ENCODE results near the gene FBXO21.

DNA sequence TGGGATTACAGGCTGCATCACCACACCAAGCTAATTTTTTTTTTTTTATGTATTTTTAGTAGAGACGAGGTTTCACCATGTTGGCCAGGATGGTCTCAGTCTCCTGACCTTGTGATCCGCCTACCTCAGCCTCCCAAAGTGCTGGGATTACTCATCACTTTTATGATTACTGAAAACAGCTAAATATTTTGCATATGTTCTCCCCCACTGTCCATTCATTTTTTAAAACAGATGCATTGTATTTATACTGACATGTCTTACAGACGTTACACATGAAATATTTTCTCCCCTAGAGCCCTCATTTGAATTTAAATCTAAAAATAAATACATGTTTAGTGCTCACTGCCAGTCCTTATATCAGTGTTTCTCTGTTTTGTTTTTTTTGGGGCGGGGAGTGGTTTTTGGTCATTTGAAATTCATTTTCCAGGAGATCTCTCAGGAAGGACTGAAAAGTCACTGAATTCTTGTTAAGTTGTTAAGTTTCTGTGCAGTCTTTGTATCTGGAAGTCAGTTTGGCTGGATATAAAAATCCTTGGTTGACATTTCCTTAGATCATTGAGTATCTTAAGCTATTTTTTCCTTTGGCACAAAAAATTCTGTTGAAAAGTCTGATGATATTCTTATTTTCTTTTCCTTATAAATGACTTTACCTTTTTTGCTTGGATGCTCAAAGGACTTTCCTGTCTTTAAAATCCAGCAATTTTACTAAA is 9.4 kb downstream of the FBXO21 start:
- TF ChIP-seq EZH2phosphoT487 (IDR thresholded peaks at IDR 0.05; ENCODE audit: insufficient read depth, low read depth) (no peak), EZH2 (IDR thresholded peaks at IDR 0.05; ENCODE audit: insufficient read depth, poor library complexity, severe bottlenecking) (no peak)
